NCI-H187 treated with DMSO at 0.1 percent for 48 hours (cell line): ENCODE data around the gene ZNF385B.

Source experiments
- DNase-seq: peaks from one replicate; lab custom pipeline; 2025; lab: John Stamatoyannopoulos, UW

Gene ZNF385B

DNA sequence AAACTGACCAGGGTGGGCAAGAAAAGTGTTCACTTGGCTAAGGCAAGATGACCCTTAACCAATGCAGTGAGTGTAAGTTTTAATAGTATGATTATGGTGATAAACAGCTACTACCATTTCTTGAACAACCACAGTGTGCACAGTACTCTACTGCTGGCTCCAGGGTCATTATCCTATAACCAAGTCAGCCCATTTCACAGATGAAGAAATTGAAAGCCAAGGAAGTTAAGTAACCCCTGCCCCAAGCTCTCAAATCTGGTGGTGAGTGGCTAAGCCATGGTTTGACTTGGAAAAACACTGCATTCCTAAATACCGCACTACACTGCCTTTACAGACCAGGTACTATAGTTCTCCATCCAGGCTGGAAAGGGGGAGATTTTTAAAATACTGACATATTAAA, 5.7 kb downstream of the ZNF385B start:
- no peak for DNase-seq

DNA sequence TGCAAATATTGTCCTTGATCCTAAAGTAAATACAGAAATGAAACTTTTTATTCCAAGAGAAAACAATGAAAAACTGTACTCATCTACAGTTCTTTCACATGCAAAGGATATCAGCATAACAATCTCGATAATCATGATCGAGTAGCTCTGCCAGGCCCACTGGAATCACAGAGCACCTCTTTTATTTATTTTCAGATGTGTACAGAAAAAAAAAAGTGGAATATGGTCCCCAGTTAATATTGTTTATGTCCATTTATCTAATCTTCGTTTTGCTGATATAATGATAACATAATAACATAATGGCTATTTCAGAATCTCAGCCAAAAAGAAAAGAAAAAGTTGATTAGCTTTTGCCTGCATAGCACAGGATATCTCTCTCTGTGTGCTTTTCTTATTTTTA, 6.5 kb downstream of the ZNF385B start:
- no peak for DNase-seq

DNA sequence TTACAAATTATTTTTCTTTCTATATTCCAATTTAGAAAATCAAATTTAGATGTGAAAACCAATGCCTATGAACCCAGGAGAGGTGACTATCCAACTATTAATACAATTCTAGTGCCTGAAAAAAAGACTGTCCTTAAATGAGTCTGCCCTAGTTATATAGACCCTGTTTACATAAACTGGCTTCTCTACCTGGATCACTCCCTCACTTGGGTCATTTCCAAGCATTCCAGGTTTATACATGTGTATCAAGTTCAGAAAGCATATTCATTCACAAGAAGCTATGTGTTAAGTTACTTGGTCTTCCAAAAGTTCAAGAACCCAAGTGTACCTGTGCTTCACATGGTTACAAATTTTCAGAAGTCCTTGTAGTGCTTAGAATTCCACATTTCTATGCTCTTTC, 8.3 kb downstream of the ZNF385B start:
- no peak for DNase-seq

GRCh38 chr2:179850188-179850587, 11.2 kb downstream of the ZNF385B start:
- DNase-seq = no peak

DNA sequence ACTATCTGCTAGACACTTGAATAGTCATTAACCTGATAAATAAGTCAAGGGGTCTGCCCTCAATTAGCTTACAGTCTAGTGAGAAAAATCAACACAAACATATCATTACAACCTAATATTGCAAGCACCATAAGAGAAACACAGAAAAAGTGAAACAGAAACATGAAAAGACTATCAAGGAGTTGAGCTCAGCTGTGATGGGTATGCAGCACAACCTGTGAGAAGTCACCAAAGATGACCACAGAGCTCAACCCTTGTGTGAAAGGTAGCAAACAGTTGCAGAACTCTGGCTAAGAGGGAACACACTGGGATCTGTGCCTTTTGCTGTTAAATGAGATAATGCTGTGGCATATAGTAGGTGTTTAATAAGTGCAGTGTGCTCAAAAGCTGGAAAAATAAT, 11.7 kb downstream of the ZNF385B start:
- DNase-seq = no peak

DNA sequence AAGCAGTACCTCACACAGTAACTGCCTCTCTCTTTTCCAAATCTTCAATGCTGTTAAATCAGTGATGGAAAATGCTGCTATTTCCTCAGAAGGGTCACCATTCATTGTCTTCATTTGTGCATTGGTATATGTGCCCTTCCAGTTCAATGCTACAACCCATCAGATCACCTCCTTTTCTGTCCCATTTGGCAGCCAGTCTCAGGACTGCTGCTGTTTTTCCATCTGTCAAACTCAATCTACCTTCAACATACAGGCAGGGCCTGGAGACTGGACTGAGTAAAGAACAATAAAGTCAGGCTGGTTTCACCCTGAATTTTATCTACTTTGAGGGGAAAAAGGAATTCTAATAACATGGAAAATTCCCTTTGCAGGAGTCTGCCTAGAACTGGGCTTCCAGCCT, 17.9 kb downstream of the ZNF385B start:
- no peak for DNase-seq

DNA sequence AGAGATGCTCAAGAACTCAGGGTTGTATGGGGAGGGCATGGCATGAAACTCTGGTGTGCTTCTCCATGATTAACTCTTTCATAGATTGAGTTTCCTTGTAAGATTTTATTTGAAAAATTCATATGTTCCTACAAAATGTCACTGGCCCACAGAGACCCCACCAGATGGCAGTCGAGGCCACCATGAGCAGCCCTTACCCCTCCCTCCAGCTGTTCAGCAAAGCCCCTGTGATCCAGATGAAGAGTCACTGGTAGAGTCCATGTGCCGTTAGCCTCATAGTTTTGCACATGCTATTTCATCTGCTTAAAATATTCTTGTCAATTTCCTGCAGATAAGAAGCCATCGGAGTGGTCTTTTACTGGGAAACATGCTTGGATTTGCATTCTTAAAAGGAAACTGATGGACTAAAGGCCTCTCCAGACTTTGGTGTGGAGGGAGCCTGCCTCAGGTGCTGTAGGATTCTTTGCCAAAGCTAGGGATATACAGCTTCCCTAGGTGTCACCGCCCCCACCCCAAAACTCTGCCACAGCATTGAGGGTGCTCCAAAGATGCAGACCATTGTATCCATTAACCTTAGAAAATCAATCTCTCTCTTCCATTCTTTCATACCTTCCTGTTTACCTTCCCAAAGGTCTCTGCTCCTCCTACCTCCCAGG, 18.8 kb downstream of the ZNF385B start:
- no peak for DNase-seq

GRCh38 chr2:179840840-179841239, 20.6 kb downstream of the ZNF385B start:
- no peak for DNase-seq

DNA sequence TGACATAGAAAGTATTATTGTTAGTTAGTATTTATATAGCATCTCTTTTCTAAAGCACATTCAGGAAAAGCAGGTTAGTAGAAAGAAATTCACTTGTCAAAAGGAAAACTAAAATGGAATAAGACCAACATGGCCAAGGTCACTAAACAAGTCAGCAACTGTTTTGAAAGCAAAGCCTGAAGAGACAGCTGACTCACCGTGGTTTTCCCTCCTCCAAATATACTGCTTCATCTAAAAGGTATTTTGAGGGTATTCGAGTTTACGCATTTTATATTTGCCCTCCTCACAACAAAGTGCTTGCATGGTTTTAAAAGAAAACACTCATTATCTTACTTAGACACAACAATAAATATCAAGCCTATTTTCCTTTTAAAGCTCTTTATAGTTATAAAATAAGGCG, 24.0 kb downstream of the ZNF385B start:
- DNase-seq = no peak

DNA sequence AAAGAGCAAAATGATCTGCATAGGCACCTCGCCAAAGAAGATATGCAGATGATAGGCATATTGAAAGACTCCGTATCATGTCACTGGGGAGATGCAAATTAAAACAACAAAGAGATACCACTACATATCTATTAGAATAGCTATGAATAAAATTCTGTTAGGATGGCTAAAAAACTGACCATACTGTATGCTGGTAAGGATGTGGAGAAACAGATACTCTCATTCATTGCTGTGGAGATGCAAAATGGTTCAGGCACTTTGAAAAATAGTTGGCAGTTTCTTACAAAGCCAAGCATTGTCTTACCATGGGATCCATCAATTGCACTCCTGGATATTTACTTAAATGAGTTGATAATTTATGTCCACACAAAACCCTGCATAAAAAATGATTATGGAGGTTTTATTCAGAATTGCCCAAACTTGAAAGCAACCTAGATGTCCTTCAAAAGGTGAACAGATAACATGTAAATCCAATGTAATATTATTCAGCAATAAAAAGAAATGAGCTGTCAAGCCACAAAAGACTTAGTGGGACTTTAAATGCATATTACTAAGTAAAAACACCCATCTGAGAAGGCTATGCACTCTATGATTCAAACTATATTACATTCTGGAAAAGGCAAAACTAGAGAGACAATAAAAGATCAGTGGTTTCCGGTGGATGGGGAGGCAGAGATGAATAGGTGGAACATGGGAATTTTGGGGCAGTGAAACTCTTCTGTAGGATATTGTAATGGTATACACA, 31.2 kb downstream of the ZNF385B start:
- DNase-seq = no peak

DNA sequence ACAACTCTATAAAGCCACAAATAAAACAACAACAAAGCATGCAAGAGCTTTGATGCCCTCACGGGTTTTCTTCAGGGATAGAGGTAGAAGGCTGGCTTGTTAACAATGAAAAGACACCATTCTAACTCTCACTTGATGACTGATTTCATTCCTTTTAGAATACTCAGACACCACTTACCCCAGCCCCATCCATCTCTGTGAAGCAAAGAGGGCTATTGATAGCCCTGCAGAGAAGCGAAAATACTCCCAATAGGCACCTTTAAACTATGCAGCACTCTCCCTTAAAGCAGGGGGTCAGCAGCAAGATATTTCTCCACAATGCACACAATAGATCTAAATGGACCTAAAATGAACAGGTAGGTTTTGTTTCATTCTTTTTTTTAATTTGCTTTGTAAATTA, 35.1 kb downstream of the ZNF385B start:
- DNase-seq = no peak

GRCh38 chr2:179825494-179825893, 35.9 kb downstream of the ZNF385B start:
- DNase-seq = no peak

- DNase-seq = no peak
These were observed 36.5 kb downstream of the ZNF385B start for GRCh38 chr2:179824961-179825360.

DNA sequence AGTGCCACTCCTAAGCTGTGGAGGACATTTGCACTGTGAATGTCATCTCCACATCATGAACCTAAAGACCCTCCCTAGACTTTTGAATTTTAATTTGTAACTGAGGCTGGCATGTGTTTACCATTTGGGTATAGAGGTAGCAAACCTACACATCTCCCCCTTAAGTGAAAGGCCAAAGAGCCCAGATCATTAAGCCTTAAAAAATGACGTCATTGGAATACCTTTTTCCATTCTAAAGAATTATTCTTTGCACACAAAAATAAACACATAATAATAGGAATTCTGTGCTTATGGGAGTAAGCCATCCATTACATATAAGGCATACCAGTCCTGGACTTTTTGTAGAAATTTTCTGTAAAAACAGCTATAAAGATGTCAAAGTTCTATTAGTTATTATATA, 38.9 kb downstream of the ZNF385B start:
- DNase-seq = no peak

DNA sequence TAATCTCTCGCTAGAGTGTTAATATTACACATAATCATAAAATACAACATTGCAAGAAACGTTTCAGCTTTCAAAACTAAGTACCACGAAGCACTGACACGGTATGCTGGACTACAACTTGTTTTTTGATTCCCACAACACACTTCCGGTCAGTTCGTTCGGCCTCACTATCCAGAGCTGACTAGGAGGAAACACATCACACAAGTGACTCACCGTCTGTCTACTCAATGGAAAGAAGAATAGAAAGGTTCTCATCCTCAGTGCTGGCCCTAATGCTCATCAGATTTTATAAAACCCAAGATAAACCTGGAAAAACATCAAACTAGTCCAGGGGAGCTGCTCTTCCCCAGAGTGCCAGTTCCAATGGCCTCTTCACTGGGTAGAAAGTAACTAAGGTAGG, 42.9 kb downstream of the ZNF385B start:
- DNase-seq = no peak

GRCh38 chr2:179817181-179817841, 44.1 kb downstream of the ZNF385B start:
- no peak for DNase-seq

DNA sequence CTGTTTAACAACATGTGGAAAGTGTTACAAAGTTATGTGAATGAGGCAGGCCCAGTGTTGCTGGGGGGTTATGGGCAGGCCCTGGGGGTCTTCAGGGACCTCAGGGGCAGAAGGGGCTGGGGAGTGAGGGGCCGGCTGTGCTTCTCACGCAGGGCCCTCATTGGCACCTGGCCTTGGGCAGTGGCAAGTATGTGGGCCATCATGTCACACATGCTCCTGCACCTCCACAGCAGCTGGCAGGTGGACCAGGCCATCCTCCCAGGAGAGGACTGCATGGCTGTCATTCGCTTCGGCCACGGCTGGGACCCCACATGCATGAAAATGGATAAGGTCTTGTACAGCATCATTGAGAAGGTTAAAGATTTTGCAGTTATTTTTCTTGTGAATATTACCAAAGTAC, 47.4 kb downstream of the ZNF385B start:
- no peak for DNase-seq

- DNase-seq = no peak
These were observed 48.9 kb downstream of the ZNF385B start for GRCh38 chr2:179812501-179812900.

DNA sequence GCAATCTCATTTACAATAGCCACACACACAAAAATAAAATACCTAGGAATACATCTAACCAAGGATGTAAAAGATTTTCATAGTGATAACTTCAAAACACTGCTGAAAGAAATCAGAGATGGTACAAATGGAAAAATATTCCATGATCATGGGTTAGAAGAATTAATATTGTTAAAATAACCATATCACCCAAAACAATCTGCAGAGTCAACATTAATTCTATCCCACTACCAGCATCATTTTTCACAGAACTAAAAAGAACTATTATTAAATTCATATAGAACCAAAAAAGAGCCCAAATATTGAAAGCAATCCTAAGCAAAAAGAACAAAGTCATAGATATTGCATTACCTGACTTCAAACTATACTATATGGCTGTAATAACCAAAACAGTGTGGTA, 50.4 kb downstream of the ZNF385B start:
- DNase-seq = no peak

DNA sequence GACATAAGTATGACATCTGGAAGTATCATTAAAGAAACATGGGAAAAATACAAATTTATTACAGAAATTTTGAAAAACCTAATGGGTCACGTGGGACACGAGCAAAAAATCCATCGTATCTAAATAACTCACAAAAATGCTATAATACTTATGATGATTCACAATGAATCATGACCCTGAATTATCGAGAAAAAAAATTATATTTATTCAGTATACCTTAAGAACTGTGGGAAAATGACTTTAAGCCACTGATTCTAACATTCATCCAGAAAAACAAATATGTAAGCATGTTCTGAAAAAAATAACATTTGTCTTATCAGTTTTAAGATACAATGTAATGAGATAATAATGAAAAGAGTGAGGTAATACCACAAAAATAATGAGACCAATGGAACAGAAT, 51.8 kb downstream of the ZNF385B start:
- DNase-seq = no peak

GRCh38 chr2:179805001-179805400, 56.4 kb downstream of the ZNF385B start:
- no peak for DNase-seq

DNA sequence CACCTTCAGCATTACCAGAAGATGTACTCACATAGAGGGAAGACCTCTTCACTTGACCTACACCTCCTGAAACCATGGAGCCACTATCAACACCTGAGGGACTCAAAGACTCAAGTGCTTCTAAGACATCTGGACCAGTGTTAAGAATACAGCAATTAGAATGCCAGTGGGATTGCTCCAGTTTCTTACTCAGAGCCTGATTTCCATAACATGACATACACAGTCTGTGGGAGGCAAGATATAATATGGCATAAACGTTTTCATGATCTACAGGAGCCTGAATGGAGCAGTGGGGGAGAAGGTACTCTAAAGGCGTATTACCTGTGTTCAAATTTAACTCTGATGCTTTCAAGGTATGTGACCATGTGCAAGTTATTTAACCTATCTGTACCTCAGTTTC, 57.2 kb downstream of the ZNF385B start:
- no peak for DNase-seq
